Epithelial cell of esophagus (primary cell): ENCODE data around the gene DNAH17.
A peak's percentile ranks its signal among the peaks of the same experiment; 100 is the strongest.

Experiments
- DNase-seq: peaks from one replicate; pipeline ENCODE4 v3.0.0; 2010; ENCODE audit warnings: low read depth
- H3K4me3 ChIP-seq: 2 replicates; pipeline ENCODE4 v1.5.1; 2011; ENCODE audit warnings: mild to moderate bottlenecking, low read length, control low read depth
- CTCF ChIP-seq: IDR thresholded peaks from 2 replicates; pipeline ENCODE4 v1.5.1; 2011; ENCODE audit warnings: low read depth, mild to moderate bottlenecking, low read length, control low read depth, inconsistent platforms; ENCODE audit not compliant: insufficient read depth; ENCODE audit errors: missing control alignments

Gene DNAH17

DNA sequence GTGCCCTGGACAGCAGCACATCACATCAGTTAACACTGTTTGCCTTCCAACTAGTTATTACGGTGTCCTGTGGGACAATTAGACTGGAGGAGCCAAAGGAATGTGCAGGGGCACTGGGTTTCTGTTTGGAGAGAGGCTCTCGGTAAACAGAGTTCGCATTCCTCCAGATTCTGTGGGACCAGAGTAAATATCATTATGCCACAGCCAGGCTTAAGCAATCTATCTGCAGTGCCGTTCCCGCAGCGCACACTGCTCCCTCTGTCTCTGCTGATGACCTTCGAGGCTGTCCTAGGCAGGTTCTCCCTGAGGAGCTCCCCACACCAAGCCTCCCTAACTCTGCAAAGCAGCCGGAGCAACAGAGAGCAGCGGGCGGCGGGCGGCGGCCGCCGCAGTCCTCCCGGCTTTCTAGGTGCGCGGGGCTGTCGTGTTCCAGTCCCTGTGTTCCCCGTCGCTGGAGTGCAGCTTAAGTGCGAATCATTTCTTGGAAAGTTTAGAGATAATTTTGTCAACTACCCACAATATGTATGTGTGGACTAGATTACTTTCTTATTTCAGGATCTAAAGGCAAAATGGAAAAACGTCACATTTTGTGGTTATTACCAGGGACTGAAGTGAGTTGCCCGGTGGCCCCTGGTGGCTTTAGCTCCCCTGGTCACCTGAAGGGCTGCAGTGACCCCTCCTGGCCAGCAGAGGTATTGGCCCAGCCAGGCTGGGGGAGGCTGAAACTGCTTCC lies 155.5 kb downstream of the DNAH17 start:
- TF ChIP-seq CTCF, result peak; percentile 99
- DNase-seq, result peak; percentile 69
- no peak overlapping the region for H3K4me3 ChIP-seq

GRCh38 chr17:78421084-78421533 lies 156.1 kb downstream of the DNAH17 start:
- no peak overlapping the region for H3K4me3 ChIP-seq
- DNase-seq, result no peak
- TF ChIP-seq CTCF, result no peak

DNA sequence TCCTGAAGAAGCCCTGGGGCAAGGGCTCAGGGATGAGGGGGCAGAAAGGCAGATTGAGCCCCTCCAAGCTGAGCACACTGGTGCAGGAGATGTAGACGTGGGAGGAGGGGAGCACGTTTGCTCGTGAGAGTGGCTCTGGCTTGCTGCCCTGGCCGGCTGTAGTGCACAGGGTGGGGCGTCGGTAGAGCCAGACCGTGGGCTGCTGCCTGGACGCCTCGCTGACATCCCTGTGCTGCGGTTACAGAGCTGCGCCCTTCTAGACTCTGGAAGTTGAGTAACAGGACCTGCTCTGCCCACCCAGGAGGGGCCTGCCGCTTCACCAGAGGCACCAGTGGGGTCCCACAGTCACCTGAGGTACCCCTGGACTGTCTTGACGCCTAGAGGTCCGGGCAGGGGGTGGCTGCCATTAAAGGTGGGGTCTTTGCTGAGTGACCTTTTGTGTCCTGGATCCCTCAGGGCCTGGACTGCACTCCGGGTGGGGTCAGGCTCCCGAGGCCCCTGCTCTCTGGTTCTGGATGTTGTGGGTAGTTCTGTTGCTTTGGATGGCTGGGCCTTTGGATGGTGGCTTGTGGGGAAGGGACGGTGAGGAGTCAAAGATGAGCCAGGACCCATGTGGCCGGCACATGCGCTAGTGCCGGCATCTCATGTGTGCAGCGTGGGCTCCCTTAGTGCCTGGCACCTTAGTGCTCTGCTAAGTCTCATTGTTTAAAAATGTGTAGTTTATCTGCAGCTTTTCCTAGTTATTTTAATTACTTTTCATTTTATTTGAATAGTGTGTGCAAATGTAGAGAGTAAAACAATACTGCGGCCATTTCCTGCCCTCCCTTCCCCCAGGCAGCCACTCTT lies 157.0 kb downstream of the DNAH17 start:
- no peak overlapping the region for H3K4me3 ChIP-seq
- TF ChIP-seq CTCF, result no peak
- DNase-seq, result no peak

DNA sequence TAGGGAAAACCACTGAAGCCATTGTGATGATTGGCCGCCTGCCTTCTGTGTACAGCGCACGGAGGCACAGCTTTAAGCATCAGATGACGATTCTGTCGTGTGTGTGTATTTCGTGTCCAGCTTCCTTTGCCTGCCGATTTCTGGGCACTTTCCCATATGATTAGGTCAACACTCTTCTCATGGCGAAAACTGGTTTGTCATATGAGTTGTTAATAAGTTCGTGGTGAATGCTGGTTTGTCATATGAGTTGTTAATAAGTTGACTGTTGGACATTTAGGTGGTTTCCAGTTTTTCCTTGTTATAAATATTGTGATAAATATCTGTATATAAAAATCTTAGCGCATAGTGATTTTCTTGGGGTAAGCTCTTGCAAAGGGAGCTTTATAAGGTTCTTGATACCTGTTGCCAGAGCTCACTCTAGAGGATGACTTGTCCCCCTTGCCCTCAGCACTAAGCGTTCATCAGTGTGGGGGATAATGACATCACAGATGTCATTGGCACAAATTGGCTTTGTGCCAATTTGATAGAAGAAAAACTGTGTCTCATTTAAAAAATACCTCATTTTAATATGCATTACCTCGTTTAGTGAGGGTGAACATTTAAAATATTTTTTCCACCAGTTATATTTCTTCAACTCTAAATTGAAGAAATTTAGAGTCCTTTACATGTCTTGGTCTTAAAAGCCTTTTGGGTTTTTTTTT lies 158.7 kb downstream of the DNAH17 start:
- no peak for TF ChIP-seq CTCF
- H3K4me3 ChIP-seq, result no peak overlapping the region
- no peak for DNase-seq

DNA sequence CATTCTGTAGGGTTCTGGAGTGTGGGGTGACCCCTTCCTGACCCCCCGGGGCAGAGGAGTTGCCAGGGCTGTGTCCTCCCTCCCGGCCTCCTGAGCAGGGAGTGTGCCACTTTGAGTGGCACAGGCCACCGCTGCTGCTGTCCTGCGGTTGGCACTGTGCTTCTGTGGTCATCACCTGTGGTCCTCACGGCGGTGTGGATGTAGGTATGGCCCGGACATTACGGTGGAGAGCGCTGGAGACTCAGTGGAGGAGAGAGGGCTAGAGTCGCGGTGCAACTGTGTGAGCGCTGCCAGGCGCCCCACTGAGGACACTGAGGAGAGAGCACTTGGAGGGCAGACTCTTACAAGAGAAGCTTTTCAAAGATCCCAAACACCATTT lies 159.7 kb downstream of the DNAH17 start:
- TF ChIP-seq CTCF, result no peak
- no peak for DNase-seq
- no peak overlapping the region for H3K4me3 ChIP-seq

GRCh38 chr17:78416791-78417530 lies 160.2 kb downstream of the DNAH17 start:
- no peak for DNase-seq
- no peak for TF ChIP-seq CTCF
- H3K4me3 ChIP-seq, result no peak overlapping the region
